GM20000 (cell line): Measurements from ENCODE around the gene PADI1.

Experiments used
- DNase-seq: peaks from one replicate; pipeline ENCODE4 v3.0.0; 2012; ENCODE audit warnings: low spot score
- TF ChIP-seq, protein P1 (sequence below): IDR thresholded peaks from 2 replicates; pipeline ENCODE4 v1.5.1; 2012; ENCODE audit warnings: mild to moderate bottlenecking, control low read depth; ENCODE audit errors: extremely low read depth, missing control alignments

PADI1 gene

GRCh38 chr1:17244821-17245740 lies 40.2 kb downstream of the PADI1 start:
- TF ChIP-seq, protein P1, sequence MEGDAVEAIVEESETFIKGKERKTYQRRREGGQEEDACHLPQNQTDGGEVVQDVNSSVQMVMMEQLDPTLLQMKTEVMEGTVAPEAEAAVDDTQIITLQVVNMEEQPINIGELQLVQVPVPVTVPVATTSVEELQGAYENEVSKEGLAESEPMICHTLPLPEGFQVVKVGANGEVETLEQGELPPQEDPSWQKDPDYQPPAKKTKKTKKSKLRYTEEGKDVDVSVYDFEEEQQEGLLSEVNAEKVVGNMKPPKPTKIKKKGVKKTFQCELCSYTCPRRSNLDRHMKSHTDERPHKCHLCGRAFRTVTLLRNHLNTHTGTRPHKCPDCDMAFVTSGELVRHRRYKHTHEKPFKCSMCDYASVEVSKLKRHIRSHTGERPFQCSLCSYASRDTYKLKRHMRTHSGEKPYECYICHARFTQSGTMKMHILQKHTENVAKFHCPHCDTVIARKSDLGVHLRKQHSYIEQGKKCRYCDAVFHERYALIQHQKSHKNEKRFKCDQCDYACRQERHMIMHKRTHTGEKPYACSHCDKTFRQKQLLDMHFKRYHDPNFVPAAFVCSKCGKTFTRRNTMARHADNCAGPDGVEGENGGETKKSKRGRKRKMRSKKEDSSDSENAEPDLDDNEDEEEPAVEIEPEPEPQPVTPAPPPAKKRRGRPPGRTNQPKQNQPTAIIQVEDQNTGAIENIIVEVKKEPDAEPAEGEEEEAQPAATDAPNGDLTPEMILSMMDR: no peak
- DNase-seq: no peak

DNA sequence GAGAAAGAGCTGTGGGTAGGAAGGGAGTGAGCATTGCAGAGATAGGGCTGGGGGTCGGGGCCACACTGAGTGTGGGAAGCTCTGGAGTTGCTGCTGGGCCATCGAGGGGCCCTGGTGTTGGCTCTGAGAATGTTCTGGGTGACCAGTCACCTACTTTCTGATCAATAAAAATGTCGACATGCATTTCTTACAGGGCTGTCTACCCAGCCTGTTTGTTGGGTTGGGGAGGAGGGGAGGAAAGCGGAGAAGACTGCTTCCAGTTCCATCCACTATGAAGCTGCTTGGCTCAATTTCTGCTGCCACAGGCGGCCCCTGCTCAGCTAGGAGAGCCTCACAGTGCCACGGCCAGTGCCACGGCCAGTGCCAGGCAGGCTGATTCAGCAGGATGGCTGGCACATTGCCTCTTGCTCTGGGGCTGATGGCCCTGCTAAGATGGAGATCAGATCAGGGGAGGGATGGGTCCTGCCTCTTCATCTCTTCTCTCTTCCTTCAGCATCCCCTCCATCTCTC lies 40.9 kb downstream of the PADI1 start:
- TF ChIP-seq, protein P1: no peak
- DNase-seq: no peak

DNA sequence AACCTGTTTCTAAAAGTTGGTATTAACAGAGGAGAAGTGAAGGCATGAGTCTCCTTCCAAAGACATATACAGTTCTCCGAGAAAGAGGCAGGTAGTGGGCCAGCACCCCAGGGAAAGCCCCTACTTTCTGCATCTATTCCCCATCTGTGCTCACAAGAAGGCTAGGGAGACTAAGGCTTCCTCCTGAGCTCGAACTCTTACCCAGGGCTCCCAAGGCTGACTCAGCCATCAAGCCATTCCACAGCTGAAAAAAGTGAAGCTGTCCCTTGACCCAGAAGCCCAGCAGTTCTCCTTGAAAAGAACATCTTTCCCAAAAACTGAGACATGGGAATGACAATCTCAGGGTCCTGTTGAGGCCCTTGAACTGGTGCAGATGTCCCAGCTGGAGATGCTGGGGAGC lies 42.0 kb downstream of the PADI1 start:
- TF ChIP-seq, protein P1: no peak
- no peak for DNase-seq

DNA sequence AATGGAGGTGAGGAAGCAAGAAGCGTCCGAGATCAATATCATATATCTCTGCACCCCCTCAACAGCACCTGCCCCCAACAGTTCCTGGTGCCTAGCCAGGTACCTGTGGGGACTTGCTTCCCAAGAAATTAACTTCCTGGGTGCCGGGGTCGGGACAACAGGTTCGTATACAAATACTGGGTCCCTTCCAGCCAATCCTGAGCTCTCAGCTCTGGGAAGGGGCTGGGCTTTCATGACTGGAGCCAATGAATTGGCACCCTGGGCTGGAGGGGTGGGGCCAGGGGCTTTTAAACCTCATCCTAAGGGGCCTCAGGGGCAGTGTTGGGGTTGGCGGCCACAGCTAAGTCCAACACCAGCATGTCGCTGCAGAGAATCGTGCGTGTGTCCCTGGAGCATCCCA lies 43.9 kb downstream of the PADI1 start, which contains the start of gene PADI3:
Gene PADI3, plus strand, starts transcription at position 318 of the 400 bp plus-strand sequence. Its CDS starts 40 bp downstream, at position 358.
- TF ChIP-seq, protein P1: no peak
- no peak for DNase-seq

DNA sequence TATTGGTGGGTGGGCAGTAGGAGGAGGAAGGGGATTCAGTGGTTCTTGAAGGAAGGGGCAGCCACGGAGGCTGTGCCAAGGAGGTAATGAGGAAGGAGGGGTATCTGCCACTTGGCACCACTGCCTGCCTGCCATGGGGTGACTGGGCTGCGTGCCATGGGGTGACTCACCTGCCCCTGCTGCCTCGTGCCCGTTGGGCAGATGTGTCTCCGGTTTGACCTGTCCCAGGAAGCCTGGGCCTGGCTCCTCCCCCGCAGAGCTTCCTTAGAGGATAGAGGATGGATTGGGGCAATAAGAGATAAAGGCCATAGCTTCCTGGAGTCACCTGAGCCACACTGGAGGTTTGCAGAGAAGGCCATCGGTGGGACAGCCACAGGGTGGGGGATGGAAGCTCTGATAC lies 45.7 kb downstream of the PADI1 start:
- DNase-seq: no peak
- TF ChIP-seq, protein P1: no peak

DNA sequence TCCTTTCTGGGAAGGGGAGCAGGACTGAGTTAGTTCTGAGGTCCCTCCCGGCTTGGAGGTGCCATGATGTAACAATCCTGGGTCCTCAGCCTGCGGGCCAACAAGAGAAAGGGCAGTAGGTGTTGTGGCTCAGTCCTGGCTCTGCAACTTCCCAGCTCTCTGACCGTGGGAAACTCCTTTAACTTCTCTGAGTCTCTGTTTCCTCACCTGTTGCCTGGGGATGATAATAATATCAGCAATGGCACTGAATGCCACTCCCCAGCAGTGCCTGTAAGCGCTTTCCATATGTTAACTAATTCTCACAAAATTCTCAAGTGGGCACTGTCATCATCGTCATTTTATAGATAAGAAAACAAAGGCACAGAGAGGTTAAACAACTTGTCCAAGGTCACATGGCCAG lies 46.3 kb downstream of the PADI1 start:
- TF ChIP-seq, protein P1: no peak
- no peak for DNase-seq

GRCh38 chr1:17251701-17252376 lies 46.9 kb downstream of the PADI1 start:
- TF ChIP-seq, protein P1: no peak
- no peak for DNase-seq
